KMS-11 (cell line): ENCODE results near the gene RGS12.

Source experiments
- H2AFZ ChIP-seq: fragments of 200-600 bp; sonication (generic); 2 replicates; pipeline ENCODE4 v1.6.1; 2016; ENCODE audit warnings: antibody characterized with exemption, mixed run types, low read depth
- H3K27ac ChIP-seq: fragments of 200-600 bp; sonication (generic); 2 replicates; pipeline ENCODE4 v1.6.1; 2016; ENCODE audit warnings: mild to moderate bottlenecking, mixed run types
- H3K27me3 ChIP-seq: fragments of 200-600 bp; sonication (generic); 2 replicates; pipeline ENCODE4 v1.6.1; 2017; ENCODE audit warnings: mild to moderate bottlenecking, low read depth, mixed run types, moderate library complexity; ENCODE audit not compliant: insufficient read depth
- H3K36me3 ChIP-seq: fragments of 200-600 bp; sonication (generic); 2 replicates; pipeline ENCODE4 v1.6.1; 2017; ENCODE audit warnings: mild to moderate bottlenecking, mixed run types; ENCODE audit not compliant: insufficient read depth
- H3K4me1 ChIP-seq: fragments of 200-600 bp; sonication (generic); 2 replicates; pipeline ENCODE4 v1.6.1; 2016; ENCODE audit warnings: mild to moderate bottlenecking, low read depth, mixed run types; ENCODE audit not compliant: poor library complexity, severe bottlenecking
- H3K4me2 ChIP-seq: fragments of 200-600 bp; sonication (generic); 2 replicates; pipeline ENCODE4 v1.7.0; 2016; ENCODE audit warnings: mild to moderate bottlenecking, mixed run types
- H3K4me3 ChIP-seq: fragments of 200-600 bp; sonication (generic); IDR thresholded peaks from 2 replicates; pipeline ENCODE4 v1.6.1; 2017; ENCODE audit warnings: low read depth, low read length, mixed read lengths; ENCODE audit not compliant: insufficient read depth
- H3K79me2 ChIP-seq: fragments of 200-600 bp; sonication (generic); 2 replicates; pipeline ENCODE4 v1.6.1; 2016; ENCODE audit warnings: low read depth, mixed run types; ENCODE audit not compliant: insufficient read depth
- H3K9ac ChIP-seq: fragments of 200-600 bp; sonication (generic); 2 replicates; pipeline ENCODE4 v1.6.1; 2016; ENCODE audit warnings: mild to moderate bottlenecking, mixed run types
- H4K20me1 ChIP-seq: fragments of 200-600 bp; sonication (generic); 2 replicates; pipeline ENCODE4 v1.6.1; 2016; ENCODE audit warnings: mild to moderate bottlenecking, mixed run types; ENCODE audit not compliant: insufficient read depth
- CTCF ChIP-seq: fragments of 200-600 bp; sonication (generic); conservative IDR thresholded peaks from 2 replicates; pipeline ENCODE4 v1.6.1; 2017; ENCODE audit warnings: low read depth, mild to moderate bottlenecking, antibody characterized with exemption, low read length, moderate library complexity, mixed read lengths

RGS12 gene

GRCh38 chr4:3313556-3314228, 20.9 kb downstream of the RGS12 start:
- Histone ChIP-seq H3K36me3 (no peaks in the 10 kb centered on the region), H2AFZ (no peak overlapping the region), H4K20me1 (no peaks in the 10 kb centered on the region), H3K79me2 (no peaks in the 10 kb centered on the region), H3K27ac (no peak overlapping the region), H3K27me3 (no peaks in the 10 kb centered on the region), H3K4me2 (no peak overlapping the region), H3K4me3 (no peak overlapping the region), H3K9ac (no peak overlapping the region), H3K4me1 (no peaks in the 10 kb centered on the region)
- TF ChIP-seq CTCF = no peak

- Histone ChIP-seq H3K27me3 (no peaks in the 10 kb centered on the region), H3K9ac (no peak overlapping the region), H3K4me2 (no peak overlapping the region), H3K4me1 (no peaks in the 10 kb centered on the region), H3K4me3 (no peak overlapping the region), H3K79me2 (no peaks in the 10 kb centered on the region), H3K36me3 (no peaks in the 10 kb centered on the region), H4K20me1 (no peaks in the 10 kb centered on the region), H3K27ac (no peak overlapping the region), H2AFZ (no peak overlapping the region)
- no peak for TF ChIP-seq CTCF
Observed at GRCh38 chr4:3314706-3315260, 22.0 kb downstream of the RGS12 start.

GRCh38 chr4:3315566-3315965, 22.7 kb downstream of the RGS12 start:
- H3K4me1 ChIP-seq = no peaks in the 10 kb centered on the region
- H2AFZ ChIP-seq = no peak overlapping the region
- no peak overlapping the region for H3K4me3 ChIP-seq
- no peaks in the 10 kb centered on the region for H3K36me3 ChIP-seq
- TF ChIP-seq CTCF = no peak
- H3K9ac ChIP-seq = no peak overlapping the region
- H4K20me1 ChIP-seq = no peaks in the 10 kb centered on the region
- no peak overlapping the region for H3K27ac ChIP-seq
- H3K4me2 ChIP-seq = no peak overlapping the region
- no peaks in the 10 kb centered on the region for H3K27me3 ChIP-seq
- no peaks in the 10 kb centered on the region for H3K79me2 ChIP-seq

- H4K20me1 ChIP-seq = no peaks in the 10 kb centered on the region
- H3K79me2 ChIP-seq = no peaks in the 10 kb centered on the region
- H3K9ac ChIP-seq = no peak overlapping the region
- H3K4me1 ChIP-seq = no peaks in the 10 kb centered on the region
- H3K4me2 ChIP-seq = no peak overlapping the region
- H2AFZ ChIP-seq = no peak overlapping the region
- no peaks in the 10 kb centered on the region for H3K27me3 ChIP-seq
- no peak overlapping the region for H3K27ac ChIP-seq
- no peak for TF ChIP-seq CTCF
- no peaks in the 10 kb centered on the region for H3K36me3 ChIP-seq
- H3K4me3 ChIP-seq = no peak overlapping the region
Observed at GRCh38 chr4:3316146-3316545, 23.3 kb downstream of the RGS12 start.
